Prostate gland (tissue), 2 donors: ENCODE results near the gene CSF2RB.

Experiments
- POLR2A ChIP-seq: fragments of 450-650 bp; IDR thresholded peaks from one replicate; pipeline ENCODE4 v1.6.1; 2016; ENCODE audit warnings: antibody characterized with exemption, mild to moderate bottlenecking
- POLR2AphosphoS5 ChIP-seq: sonication (generic); formaldehyde crosslinking; IDR thresholded peaks from one replicate; pipeline ENCODE4 v1.6.1; 2017; ENCODE audit warnings: antibody characterized with exemption
- TF ChIP-seq, protein P1 (sequence below), 4 experiments: fragments of 200-600 bp in 2 of 4; fragments of 450-650 bp in 2 of 4; sonication (generic) in 2 of 4; IDR thresholded peaks; 1 replicate in 3 of 4; 2 replicates in 1 of 4; pipeline ENCODE4 v1.5.1; 2016 to 2019; ENCODE audit warnings: antibody characterized with exemption in 4 of 4, mild to moderate bottlenecking in 2 of 4, moderate library complexity in 2 of 4

DNA sequence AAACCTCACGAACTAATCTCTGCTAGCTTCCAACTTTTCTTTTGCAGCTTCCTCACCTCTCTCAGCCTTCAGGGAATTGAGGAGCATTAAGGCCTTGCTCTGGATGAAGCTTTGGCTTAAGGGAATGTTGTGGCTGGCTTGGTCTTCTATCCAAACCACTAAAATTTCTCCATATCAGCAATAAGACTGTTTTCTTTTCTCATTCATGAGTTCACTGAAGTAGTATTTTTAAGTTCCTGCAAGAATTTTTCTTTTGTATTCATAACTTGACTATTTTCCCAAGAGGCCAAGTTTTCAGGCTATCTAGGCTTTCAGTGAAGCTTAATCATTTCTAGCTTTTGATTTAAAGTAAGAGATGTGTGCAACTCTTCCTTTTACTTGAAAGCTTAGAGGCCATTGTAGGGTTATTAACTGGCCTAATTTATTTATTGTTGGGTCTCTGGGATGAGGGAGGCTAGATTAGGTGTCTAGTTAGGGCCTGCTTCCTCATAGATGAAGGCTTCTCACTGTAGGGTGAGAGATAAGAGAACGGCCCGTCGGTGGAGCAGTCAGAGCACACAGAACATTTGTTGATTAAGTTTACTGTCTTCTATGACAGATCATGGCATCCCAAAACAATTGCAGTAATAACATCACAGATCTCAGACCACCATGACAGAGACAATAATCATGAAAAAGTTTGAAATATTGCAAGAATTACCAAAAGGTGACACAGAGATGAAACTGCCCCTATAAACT is 33.2 kb downstream of the CSF2RB start:
- TF ChIP-seq POLR2A (no peak), POLR2AphosphoS5 (no peak)
- TF ChIP-seq, protein P1, sequence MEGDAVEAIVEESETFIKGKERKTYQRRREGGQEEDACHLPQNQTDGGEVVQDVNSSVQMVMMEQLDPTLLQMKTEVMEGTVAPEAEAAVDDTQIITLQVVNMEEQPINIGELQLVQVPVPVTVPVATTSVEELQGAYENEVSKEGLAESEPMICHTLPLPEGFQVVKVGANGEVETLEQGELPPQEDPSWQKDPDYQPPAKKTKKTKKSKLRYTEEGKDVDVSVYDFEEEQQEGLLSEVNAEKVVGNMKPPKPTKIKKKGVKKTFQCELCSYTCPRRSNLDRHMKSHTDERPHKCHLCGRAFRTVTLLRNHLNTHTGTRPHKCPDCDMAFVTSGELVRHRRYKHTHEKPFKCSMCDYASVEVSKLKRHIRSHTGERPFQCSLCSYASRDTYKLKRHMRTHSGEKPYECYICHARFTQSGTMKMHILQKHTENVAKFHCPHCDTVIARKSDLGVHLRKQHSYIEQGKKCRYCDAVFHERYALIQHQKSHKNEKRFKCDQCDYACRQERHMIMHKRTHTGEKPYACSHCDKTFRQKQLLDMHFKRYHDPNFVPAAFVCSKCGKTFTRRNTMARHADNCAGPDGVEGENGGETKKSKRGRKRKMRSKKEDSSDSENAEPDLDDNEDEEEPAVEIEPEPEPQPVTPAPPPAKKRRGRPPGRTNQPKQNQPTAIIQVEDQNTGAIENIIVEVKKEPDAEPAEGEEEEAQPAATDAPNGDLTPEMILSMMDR (IDR thresholded peaks at IDR 0.05): no peak
